Activated CD4-positive, alpha-beta T cell treated with anti-CD3 and anti-CD28 coated beads for 24 hours (primary cell): ENCODE measurements around the gene CD33.
"Not testable (repeated sequence)": the region's sequence is repeated elsewhere in the genome, so short reads cannot be mapped to it uniquely, and the experiment has no call there.

Experiments
- DNase-seq, 2 donors: peaks; one replicate each; pipeline ENCODE4 v3.0.0-alpha.2; 2020; ENCODE audit warnings: low read depth in 2 of 2

The CD33 gene

DNA sequence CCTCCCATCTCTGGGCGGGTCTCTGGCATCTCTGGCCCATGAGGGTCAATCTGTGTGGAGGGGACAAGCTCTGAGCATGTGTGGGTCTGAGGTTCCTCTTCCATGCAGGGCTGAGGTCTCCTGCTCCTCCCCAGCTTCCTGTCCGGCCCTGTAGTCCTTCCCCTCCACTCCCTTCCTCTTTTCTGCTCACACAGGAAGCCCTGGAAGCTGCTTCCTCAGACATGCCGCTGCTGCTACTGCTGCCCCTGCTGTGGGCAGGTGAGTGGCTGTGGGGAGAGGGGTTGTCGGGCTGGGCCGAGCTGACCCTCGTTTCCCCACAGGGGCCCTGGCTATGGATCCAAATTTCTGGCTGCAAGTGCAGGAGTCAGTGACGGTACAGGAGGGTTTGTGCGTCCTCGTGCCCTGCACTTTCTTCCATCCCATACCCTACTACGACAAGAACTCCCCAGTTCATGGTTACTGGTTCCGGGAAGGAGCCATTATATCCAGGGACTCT is at the start of gene CD33:
CD33 (plus strand) TSS at position 183 of the 496 bp plus-strand sequence; CDS start at position 222, 39 bp downstream.
- not testable (repeated sequence) for DNase-seq

- DNase-seq: no peak
These were observed 45.6 kb upstream of the CD33 start for GRCh38 chr19:51179256-51179655.

- no peak for DNase-seq
These were observed 43.4 kb upstream of the CD33 start for GRCh38 chr19:51181377-51181912.

DNA sequence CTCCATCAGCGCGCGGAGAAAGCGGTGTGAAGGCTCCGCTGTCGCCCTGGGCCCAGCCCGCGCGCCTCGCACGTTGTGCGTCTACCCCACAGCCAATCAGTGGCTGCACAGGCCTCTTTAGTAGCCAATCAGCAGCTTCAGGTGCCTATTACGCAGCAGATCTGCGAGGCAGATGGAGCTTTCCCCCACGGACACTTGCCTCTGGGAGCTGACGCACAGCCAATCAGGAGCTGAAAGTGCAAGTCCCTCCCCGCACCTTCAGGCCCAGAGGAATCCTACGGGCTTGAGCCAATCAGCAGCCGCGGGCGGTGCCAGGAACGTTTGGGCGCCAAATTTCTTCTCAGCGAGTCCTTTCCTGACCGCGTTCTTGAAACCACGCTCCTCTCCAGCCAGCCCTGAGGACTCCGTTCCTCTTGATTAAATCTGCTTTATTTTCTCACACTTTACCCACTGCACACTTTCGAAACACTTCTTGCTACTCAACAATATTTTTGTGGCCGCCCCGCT is 42.9 kb upstream of the CD33 start:
- peak in 1 of 2 donors; percentile 18 for DNase-seq

DNA sequence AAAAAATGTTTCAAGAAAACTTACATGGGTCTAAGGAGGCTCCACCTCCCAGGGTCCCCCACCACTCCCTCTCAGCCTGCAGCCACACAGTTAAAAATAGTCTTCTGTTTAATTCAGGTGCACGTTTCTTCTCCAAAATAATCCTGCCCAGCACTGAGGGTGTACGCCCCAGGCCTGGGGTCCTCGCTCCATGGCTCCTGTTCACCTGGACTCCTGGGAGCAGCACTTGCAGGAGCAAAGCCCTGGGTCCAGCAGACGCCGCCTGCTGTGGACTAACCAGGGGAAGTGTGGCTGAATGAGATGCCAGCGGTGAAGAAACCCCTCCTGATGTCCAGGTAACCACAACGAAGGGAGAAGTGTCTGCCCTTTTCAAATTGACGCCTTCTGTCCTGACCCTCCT is 41.3 kb upstream of the CD33 start:
- no peak for DNase-seq

DNA sequence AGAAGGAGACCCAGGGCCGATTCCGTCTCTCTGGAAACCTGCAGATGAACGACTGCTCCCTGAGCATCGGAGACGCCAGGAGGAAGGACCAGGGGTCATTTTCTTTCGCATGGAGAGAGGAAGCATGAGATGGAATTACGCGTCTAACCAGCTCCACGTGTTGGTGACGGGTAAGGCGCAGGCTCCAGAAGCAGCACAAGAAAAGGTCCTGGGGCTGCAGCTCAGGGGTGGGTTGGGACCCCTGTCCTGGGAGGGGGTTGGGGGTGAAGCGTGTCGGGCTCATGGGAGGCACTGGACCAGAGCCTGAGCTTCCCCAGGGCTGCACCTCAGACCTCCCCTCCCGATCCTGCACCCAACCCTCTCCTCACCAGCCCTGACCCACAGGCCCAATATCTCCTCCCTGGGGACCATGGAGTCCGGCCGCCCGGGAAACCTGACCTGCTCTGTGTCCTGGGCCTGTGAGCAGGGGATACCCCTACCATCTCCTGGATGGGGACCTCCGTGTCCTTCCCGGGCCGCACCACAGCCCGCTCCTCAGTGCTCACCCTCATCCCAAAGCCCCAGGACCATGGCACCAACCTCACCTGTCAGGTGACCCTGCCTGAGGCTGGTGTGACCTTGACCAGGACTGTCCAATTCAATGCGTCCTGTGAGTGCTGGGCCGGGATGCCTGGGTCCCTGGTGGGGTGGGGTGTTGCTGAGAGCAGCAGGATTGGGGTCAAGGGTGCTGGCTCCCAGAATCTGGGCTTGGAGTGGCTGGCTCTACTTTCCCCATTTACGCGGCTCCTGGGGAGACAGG is 39.6 kb upstream of the CD33 start:
- DNase-seq: no peak

DNA sequence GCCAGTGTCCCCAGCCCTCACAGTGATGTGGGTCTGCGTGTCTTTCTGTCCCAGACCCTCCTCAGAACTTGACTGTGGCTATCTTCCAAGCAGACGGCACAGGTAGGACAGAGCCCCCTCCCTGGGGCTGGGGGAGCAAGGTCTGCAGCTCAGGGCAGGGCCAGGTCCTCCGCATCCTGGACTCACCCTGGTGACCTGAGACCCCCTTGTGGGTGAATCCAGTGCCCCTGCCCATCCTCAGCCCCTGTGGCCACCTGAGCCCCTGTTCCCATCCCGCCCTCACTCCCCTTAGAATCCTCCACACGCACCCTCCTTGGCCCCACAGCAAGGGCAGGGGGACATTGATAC is 39.0 kb upstream of the CD33 start:
- no peak for DNase-seq

- DNase-seq: no peak
These were observed 38.6 kb upstream of the CD33 start for GRCh38 chr19:51186323-51186722.

- DNase-seq: no peak
These were observed 37.3 kb upstream of the CD33 start for GRCh38 chr19:51187395-51188226.

- no peak for DNase-seq
These were observed 36.7 kb upstream of the CD33 start for GRCh38 chr19:51188227-51188559.

GRCh38 chr19:51192689-51193088 is 32.2 kb upstream of the CD33 start:
- no peak for DNase-seq

DNA sequence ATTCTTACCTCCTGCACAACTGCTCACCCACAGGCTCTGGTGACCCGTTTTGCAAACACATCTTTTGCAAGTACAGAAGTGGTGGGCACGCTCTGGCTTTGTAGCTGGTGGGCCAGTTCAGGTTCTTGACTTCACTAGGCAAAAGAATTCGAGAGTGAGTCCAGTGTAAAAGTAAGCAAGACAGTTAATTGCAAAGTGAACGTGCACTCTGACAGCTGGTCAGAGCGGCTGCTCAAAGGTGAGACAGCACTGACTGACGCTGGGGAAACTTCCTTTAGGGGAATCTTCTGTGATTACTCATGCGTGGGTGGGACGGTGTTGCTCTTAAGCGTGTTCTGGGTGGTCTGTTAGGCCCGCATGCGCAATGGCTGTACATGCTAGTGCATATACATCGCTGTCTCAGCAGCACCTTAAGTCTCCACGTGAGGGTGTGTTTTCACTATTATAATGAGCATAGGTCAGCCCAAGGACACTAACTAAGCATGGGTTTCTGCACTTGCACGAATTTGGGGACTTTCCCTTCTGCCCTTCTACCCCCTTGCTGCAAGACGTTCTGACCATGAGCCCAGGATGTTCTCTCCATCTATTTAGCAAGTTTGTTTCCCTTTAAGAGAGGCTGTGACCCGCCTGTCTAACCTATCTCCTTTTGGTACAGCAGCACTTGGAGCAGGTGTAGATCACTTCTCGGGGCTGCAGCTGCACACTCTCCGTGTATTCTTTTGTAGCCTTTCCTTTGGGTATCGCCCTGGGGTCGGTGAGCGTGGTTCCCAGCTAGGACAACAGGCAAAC is 30.2 kb upstream of the CD33 start:
- DNase-seq: no peak

DNA sequence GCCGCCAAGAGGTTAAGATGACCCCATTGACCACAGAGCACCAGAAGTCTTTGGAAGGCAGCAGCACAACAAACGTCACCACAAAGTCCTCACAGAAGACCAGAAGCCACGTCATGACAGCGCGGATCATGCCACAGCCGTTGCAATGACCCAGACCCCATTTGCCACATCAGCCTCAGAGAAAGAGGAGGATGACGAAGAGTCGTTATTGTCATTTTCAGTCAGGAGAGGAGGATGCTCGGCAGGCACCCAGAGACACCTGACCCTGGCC is 29.6 kb upstream of the CD33 start:
- DNase-seq: no peak

DNA sequence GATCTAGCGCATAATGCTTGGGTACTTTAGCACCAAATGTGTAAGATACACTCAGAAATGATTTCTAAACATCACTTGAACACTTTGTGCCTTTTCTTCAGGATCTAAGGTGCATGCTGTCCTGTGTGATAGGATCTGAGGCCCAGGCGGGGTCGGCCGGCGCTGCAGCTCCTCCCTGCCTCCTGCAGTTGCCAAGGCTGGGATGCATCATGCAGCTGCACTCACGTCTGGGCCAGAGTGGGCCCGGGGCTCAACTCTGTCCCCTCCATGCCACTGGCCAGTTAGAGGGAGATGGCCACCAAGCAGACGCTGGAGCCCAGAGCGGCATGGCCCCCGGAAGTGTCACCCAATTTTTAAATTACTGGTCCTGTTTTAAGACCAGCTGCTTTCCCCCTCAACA is 29.3 kb upstream of the CD33 start:
- no peak for DNase-seq

GRCh38 chr19:51196181-51196580 is 28.7 kb upstream of the CD33 start:
- no peak for DNase-seq

DNA sequence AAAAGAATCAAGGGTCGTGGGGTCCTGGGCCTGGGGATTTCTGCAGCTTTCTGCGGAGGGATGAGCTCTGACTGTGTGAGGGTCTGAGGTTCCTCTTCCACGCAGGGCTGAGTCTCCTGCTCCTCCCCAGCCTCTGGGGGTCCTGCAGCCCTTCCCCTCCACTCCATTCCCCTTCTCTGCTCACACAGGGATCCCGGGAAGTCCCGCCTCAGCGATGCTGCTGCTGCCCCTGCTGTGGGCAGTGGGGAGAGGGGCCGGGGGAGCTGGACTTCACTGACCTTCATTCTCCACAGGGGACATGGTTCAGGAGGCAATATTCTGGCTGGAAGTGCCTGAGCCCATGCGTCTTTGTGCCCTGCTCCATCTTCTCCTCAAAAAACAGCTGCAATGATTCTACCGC is 26.2 kb upstream of the CD33 start:
- DNase-seq: no peak

- no peak for DNase-seq
These were observed 24.7 kb upstream of the CD33 start for GRCh38 chr19:51200071-51200666.

DNA sequence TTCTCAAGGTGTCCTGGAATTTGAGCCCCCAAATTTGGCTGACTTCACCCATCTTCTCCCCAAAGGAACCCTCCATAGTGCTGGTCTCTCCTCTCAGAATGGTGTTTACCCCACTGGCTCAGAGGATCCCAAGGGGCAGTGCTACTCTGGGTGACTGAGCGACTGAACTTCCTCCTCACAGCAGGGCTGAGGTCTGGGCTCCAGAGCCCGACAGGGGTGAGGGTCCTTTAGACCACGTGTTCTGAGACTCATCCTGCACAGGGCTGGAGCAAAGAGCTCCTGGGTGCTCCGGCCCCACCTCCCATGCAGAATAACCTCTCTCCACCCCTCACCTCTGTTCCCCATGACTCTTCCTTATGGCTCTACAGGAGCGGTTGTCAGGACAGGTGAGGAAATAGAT is 23.2 kb upstream of the CD33 start:
- DNase-seq: no peak

DNA sequence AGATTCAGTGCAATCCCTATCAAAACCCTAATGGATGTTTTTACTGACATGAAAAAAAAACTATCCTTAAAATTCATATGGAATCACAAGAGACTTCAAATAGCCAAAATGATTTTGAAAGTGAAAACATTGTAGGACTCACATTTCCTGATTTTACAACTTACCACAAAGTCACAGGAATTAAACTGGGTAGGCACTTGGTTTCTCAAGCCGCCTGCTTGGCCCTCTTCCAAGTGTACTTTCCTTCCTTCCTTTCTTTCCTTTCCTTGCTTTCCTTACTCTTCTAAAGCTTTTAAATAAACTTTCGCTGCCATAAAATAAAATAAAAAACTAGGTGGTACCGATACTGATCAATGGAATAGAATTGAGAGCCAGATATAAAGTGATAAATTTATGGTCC is 21.0 kb upstream of the CD33 start:
- no peak for DNase-seq

- DNase-seq: no peak
These were observed 20.6 kb upstream of the CD33 start for GRCh38 chr19:51204321-51204720.

GRCh38 chr19:51207747-51208146 is 17.1 kb upstream of the CD33 start:
- DNase-seq: no peak
